Measurements from ENCODE around the gene FHOD3. TPM values are rescaled to one million over a fixed set of nuclear protein-coding genes. Genes with fewer than 3 reads are reported as not detected.

FHOD3 gene
- total and polyA plus RNA-seq, 2 of the 4 experiments (the other 2 are of a cell fraction), result 14.6 to 16.0 TPM

- ChIA-PET CTCF (no interaction called here), POLR2A (ENCODE audit: unreplicated experiment) (interaction anchor here (0.5 kb wide), 1 partner anchor 564 kb away, joined by 5 read pairs; no protein-coding TSS in a partner anchor)
- no TSS peak for BruUV-seq (replicated peaks)
- Histone ChIP-seq H3K27me3 (ENCODE audit: control insufficient read depth, insufficient read depth, low read length) (no peaks in the 10 kb centered on the region), H3K4me1 (ENCODE audit: control insufficient read depth, insufficient read depth, low read length) (peaks cover 13% of the 10 kb centered on the region), H3K14ac (replicated peaks; ENCODE audit: low read depth, low read length) (peak overlapping the region; percentile 39), H3K18ac (ENCODE audit: low read depth, low read length) (no peak overlapping the region; the same call in 1 of the 2 replicates), H2BK120ac (ENCODE audit: low read depth, low read length) (peak overlapping the region; percentile 66), H3K27ac (ENCODE audit: insufficient read depth, low read length) (no peak overlapping the region), H4K8ac (ENCODE audit: low read depth in 2 of 2, low read length in 2 of 2) (peak overlapping the region in 1 of 2 experiments; percentile 64; a peak in 2 of 4 replicates), H3K4me3 (ENCODE audit: insufficient read depth, low read depth, low read length) (no peak overlapping the region), H3K56ac (ENCODE audit: extremely low read depth, insufficient read depth, low read length) (no peak overlapping the region), H3K4ac (ENCODE audit: low read depth, low read length) (peak overlapping the region; percentile 50; the same call in 1 of the 2 replicates), H2BK20ac (ENCODE audit: low read depth, low read length) (peak overlapping the region; percentile 32; the same call in 1 of the 2 replicates), H4K91ac (ENCODE audit: insufficient read depth, low read depth, low read length) (peak overlapping the region; percentile 5; the same call in 1 of the 2 replicates), H3K36me3 (ENCODE audit: control insufficient read depth, insufficient read depth, low read length) (no peaks in the 10 kb centered on the region), H3K9me1 (ENCODE audit: insufficient read depth, low read length) (peaks cover 19% of the 10 kb centered on the region), H2AK9ac (replicated peaks; ENCODE audit: low read depth, low read length, poor library complexity) (no peak overlapping the region), H3K4me2 (ENCODE audit: low read depth, low read length) (peak overlapping the region; percentile 23; the same call in 1 of the 2 replicates), H3K23ac (ENCODE audit: low read depth, low read length) (no peak overlapping the region), H3K9me3 (ENCODE audit: control insufficient read depth, insufficient read depth, low read length) (no peaks in the 10 kb centered on the region), H4K5ac (ENCODE audit: low read depth, low read length) (peak overlapping the region; percentile 18; the same call in 1 of the 2 replicates), H3K9ac (ENCODE audit: low read depth, low read length) (no peak overlapping the region), H2BK15ac (ENCODE audit: low read depth, low read length) (no peak overlapping the region), H3K79me1 (ENCODE audit: low read depth in 1 of 2, low read length in 2 of 2) (peaks cover 13 to 39% of the 10 kb centered on the region in 2 experiments; a peak in 3 of 4 replicates), H2AK5ac (ENCODE audit: low read depth, low read length) (peak overlapping the region; percentile 23; the same call in 1 of the 2 replicates), H2AFZ (replicated peaks; ENCODE audit: low read length, poor library complexity) (no peak overlapping the region), H2BK5ac (ENCODE audit: low read depth, low read length, poor library complexity, severe bottlenecking) (peak overlapping the region; percentile 41), H4K20me1 (ENCODE audit: insufficient read depth, low read length) (peaks cover 5% of the 10 kb centered on the region)
- dilution Hi-C loops (cut with HindIII; ENCODE audit: low sequenced_read_pairs, unreplicated experiment) (no loop called here), in situ Hi-C loops (cut with MboI; ENCODE audit: low sequenced_read_pairs) (no loop called here), intact Hi-C loops (cut with micrococcal nuclease) (no loop called here)
- peak; percentile 89 for DNase-seq
- no peak for TF ChIP-seq MAZ (IDR thresholded peaks at IDR 0.05; ENCODE audit: borderline replicate concordance, low read depth, low read length)
- TF ChIP-seq ELK1 (IDR thresholded peaks at IDR 0.05; ENCODE audit: borderline replicate concordance, low read depth, low read length), result no peak
- no peak for TF ChIP-seq SMC3 (IDR thresholded peaks at IDR 0.05; ENCODE audit: low read depth, low read length)
- TF ChIP-seq CEBPB (IDR thresholded peaks at IDR 0.05; ENCODE audit: low read depth, low read length), result peak; percentile 78
- peak; percentile 11 for TF ChIP-seq RCOR1 (IDR thresholded peaks at IDR 0.05; ENCODE audit: insufficient replicate concordance, low read length)
- 13% methylated on average over 3 of the region's 4 CpGs; no CpG with 5 or more reads in 1 of the 2 experiments for WGBS, 2 experiments (ENCODE audit: extremely low coverage in 2 of 2, insufficient read length in 1 of 2)
- ATAC-seq (ENCODE audit: low read depth), result peak; percentile 79
Observed at GRCh38 chr18:36314754-36315153, 17.2 kb downstream of the FHOD3 start.

Data from IMR-90 (cell line).